BJ (cell line): ENCODE results near the gene ZBTB5. TPM values are rescaled to one million over a fixed set of nuclear protein-coding genes. Genes with fewer than 3 reads are reported as not detected.
"Not testable (repeated sequence)": the region's sequence is repeated elsewhere in the genome, so short reads cannot be mapped to it uniquely, and the experiment has no call there.

Experiments
- CTCF ChIA-PET: fragments of 350-600 bp; formaldehyde crosslinking; extraction: SDS; loops from one replicate; lab custom pipeline; 2021; ENCODE audit warnings: antibody characterized with exemption, inconsistent platforms; lab: Yijun Ruan, JAX
- POLR2A ChIA-PET: fragments of 300-600 bp; sonication (Branson Sonifier 250); formaldehyde crosslinking; extraction: SDS; loops from one replicate; lab custom pipeline; 2021; ENCODE audit warnings: antibody characterized with exemption; lab: Charles Lee
- DNase-seq: peaks from one replicate; pipeline ENCODE4 v3.0.0-alpha.2; 2011; ENCODE audit warnings: low read depth
- H3K27me3 ChIP-seq: 2 replicates; pipeline ENCODE4 v1.6.0; 2011; ENCODE audit warnings: low read length; ENCODE audit not compliant: control insufficient read depth, insufficient read depth
- H3K36me3 ChIP-seq: 2 replicates; pipeline ENCODE4 v1.5.1; 2011; ENCODE audit warnings: low read length; ENCODE audit not compliant: control insufficient read depth, insufficient read depth
- H3K4me3 ChIP-seq: 2 replicates; pipeline ENCODE4 v1.5.1; 2011; ENCODE audit warnings: low read depth, mild to moderate bottlenecking, control low read depth, low read length
- polyA plus RNA-seq: library from polyadenylated mRNA; depleted of rRNA; stranded (reverse); fragments of >200 nt; gene quantifications from 2 replicates; pipeline ENCODE4 v1.2.3, GENCODE V29; 2011
- TF ChIP-seq, protein P1 (sequence below): IDR thresholded peaks from 2 replicates; pipeline ENCODE4 v1.5.1; 2011; ENCODE audit warnings: low read depth, mild to moderate bottlenecking, control low read depth, inconsistent platforms, low read length, moderate library complexity; ENCODE audit not compliant: insufficient read depth

ZBTB5 gene
- polyA plus RNA-seq, 1 experiment, result 12.6 TPM

DNA sequence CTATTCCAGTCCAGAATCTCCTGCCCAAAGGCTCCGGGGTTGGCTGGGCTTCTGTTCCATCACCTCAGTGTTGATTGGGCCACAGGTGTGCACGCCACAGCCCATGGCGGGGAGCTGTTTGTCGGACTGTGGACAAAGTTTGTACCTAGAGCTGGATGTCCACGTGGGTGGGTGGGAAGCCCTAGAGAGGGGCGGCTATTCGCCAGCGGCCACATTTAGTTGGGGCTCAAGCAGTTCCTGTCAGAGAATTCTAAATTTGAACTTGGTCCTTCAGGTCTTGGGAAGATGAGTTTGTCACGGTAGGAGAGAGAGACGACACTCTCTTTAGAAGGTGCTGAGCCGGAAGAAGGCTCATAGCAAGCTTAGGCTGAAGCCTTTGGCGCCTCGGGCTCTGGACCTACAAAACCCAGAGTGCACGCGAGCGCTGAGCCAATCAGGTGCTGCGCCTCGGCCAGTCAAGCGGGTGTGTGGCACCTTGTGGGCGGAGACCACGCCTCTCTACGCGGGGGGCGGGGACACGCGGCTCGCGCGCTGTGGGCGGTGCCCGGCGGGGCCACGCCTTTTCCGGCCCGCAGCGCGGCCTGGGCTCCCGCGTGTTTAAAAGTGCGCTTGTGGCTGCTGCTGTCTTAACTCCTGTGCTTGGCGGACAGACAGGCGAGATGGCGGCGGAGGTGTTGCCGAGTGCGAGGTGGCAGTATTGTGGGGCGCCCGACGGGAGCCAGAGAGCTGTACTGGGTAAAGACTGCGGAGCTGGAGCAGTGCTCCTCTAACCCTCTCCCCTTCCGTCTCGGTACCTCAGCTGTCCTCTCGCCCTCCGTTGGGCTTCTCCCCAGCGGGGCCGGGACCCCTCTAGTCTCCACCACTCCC, 20.4 kb upstream of the ZBTB5 start, which contains the start of gene POLR1E:
Gene POLR1E, plus strand, starts transcription at position 560 of the 867 bp plus-strand sequence. Its CDS starts 100 bp downstream, at position 660.
- peak; percentile 57 for DNase-seq
- Histone ChIP-seq H3K27me3 (no peaks in the 10 kb centered on the region), H3K4me3 (peak within 1 kb of the TSS; percentile 62), H3K36me3 (peaks cover 1% of the 10 kb centered on the region; the same call in 1 of the 2 replicates)
- ChIA-PET CTCF (interaction anchor here (0.7 to 1.7 kb wide), 6 partner anchors 13 to 109 kb away, joined by 3 to 6 read pairs (median 3); partner anchors contain the start of gene FBXO10), POLR2A (interaction anchor here (1.9 kb wide), 1 partner anchor 90 kb away, joined by 5 read pairs; the partner anchor contains the start of gene FBXO10)
- TF ChIP-seq, protein P1, sequence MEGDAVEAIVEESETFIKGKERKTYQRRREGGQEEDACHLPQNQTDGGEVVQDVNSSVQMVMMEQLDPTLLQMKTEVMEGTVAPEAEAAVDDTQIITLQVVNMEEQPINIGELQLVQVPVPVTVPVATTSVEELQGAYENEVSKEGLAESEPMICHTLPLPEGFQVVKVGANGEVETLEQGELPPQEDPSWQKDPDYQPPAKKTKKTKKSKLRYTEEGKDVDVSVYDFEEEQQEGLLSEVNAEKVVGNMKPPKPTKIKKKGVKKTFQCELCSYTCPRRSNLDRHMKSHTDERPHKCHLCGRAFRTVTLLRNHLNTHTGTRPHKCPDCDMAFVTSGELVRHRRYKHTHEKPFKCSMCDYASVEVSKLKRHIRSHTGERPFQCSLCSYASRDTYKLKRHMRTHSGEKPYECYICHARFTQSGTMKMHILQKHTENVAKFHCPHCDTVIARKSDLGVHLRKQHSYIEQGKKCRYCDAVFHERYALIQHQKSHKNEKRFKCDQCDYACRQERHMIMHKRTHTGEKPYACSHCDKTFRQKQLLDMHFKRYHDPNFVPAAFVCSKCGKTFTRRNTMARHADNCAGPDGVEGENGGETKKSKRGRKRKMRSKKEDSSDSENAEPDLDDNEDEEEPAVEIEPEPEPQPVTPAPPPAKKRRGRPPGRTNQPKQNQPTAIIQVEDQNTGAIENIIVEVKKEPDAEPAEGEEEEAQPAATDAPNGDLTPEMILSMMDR, result no peak

DNA sequence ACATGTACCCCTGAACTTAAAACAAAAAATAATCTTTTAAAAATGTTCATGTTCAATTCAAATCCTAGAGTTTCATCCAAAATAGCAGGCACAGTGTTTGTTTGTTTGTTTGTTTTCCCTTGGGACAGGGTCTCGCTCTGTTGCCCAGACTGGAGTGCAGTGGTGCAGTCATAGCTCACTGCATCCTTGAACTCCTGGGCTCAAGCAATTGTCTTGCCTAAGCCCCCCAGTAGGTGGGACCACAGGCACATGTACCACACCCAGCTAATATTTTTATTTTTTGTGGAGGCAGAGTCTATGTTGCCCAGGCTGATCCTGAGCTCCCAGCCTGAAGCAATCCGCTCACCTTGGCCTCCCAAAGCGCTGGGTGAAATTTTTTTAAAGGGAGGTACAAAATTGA, 15.5 kb upstream of the ZBTB5 start:
- DNase-seq, result no peak
- TF ChIP-seq, protein P1, result no peak
- Histone ChIP-seq H3K36me3 (no peaks in the 10 kb centered on the region), H3K4me3 (no peak overlapping the region), H3K27me3 (no peaks in the 10 kb centered on the region)
- POLR2A ChIA-PET, result no interaction called here
- CTCF ChIA-PET, result interaction anchor here (0.8 to 1.5 kb wide), 3 partner anchors 13 to 422 kb away, joined by 3 to 4 read pairs (median 4); no protein-coding TSS in a partner anchor

DNA sequence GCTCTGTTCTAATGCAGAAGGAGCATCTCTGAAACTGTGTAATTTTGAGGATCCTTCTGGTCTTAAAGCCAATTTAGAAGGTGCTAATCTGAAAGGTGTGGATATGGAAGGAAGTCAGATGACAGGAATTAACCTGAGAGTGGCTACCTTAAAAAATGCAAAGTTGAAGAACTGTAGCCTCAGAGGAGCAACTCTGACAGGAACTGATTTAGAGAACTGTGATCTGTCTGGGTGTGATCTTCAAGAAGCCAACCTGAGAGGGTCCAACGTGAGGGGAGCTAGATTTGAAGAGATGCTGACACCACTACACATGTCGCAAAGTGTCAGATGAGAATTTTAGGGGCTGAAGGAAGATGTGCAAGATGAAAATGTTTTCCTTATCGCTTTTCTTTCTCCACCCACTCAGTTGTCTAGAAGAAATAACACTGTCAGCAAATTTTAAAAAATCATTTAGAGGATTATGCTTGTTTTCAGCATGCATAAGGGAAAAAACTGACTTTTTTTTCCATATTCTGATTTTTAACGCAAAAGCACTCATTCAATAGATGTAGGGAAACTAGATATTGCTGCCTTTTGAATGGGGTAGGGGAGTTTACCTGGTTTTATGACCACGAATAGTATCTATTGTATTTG, 12.9 kb upstream of the ZBTB5 start:
- DNase-seq, CTCF ChIA-PET, H3K36me3 ChIP-seq, H3K4me3 ChIP-seq, H3K27me3 ChIP-seq, POLR2A ChIA-PET: not testable (repeated sequence)

DNA sequence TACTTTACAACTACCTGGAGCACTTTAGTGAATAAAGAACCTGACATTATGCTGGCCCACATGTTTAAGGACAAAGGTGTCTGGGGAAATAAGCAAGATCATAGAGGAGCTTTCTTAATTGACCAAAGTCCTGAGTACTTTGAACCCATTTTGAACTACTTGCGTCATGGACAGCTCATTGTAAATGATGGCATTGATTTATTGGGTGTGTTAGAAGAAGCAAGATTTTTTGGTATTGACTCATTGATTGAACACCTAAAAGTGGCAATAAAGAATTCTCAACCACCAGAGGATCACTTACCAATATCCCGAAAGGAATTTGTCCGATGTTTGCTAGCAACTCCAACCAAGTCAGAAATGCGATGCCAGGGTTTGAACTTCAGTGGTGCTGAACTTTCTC, 12.2 kb upstream of the ZBTB5 start:
- POLR2A ChIA-PET, CTCF ChIA-PET, H3K4me3 ChIP-seq, H3K36me3 ChIP-seq, H3K27me3 ChIP-seq: not testable (repeated sequence)
- DNase-seq, result peak; percentile 6

DNA sequence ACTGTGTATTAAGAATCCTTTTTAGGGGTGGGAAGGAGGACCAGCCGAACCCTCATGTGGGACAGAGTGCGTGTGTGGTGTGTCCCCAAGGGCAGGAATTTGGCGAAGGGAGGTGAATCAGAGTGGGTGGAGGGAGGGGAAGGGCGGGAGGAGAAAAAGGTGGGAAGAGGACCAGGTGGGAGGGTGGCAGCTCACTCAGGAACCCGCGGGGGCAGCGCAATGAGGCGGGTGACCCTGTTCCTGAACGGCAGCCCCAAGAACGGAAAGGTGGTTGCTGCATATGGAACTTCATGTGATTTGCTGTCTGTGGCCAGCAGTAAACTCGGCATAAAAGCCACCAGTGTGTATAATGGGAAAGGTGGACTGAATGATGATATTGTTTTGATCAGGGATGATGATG, 11.7 kb upstream of the ZBTB5 start:
- H3K27me3 ChIP-seq, result no peaks in the 10 kb centered on the region
- ChIA-PET CTCF (no interaction called here), POLR2A (no interaction called here)
- H3K36me3 ChIP-seq, result no peaks in the 10 kb centered on the region
- no peak overlapping the region for H3K4me3 ChIP-seq
- no peak for DNase-seq
- TF ChIP-seq, protein P1, result no peak

DNA sequence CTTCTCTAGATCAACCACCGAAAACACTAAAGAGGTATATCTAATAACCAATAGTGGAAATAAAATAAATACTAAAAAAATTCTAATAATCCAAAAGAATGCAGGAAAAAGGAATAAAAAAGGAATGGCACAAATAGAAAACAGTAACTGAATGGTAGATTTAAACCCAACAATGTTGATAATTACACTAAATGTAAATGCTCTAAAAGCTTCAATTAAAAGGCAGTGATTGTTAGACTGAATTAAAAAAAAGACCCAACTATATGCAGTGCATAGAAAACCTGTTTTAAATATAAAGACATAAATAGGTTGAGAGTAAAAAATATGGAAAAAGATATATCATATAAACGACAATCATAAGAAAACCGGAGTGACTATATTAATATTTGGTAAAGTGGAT, 9.2 kb upstream of the ZBTB5 start:
- Histone ChIP-seq H3K27me3 (no peaks in the 10 kb centered on the region), H3K4me3 (no peak overlapping the region), H3K36me3 (no peaks in the 10 kb centered on the region)
- CTCF ChIA-PET, result no interaction called here
- DNase-seq, result no peak
- POLR2A ChIA-PET, result no interaction called here
- TF ChIP-seq, protein P1, result no peak

DNA sequence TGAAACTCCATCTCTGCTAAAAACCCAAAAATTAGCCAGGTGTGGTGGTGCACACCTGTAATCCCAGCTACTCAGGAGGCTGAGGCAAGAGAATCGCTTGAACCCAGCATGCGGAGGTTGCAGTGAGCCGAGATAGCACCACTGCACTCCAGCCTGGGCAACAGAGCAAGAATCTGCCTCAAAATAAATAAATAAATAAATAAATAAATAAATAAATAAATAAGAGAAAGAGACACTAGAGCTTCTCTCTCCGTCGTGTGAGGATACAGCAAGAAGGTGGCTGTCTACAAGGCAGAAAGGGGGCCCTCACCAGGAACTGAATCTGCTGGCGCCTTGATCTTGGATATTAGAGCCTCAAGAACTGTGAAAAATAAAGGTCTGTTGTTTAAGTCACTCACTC, 8.7 kb upstream of the ZBTB5 start:
- H3K36me3 ChIP-seq, DNase-seq, POLR2A ChIA-PET, H3K4me3 ChIP-seq, H3K27me3 ChIP-seq: not testable (repeated sequence)
- CTCF ChIA-PET, result interaction anchor here (0.9 to 1.1 kb wide), 2 partner anchors 8 to 71 kb away, joined by 3 to 4 read pairs; no protein-coding TSS in a partner anchor
